Measurements from ENCODE around the gene OR10H3. TPM values are rescaled to one million over a fixed set of nuclear protein-coding genes. Genes with fewer than 3 reads are reported as not detected.
"Not testable (repeated sequence)": the region's sequence is repeated elsewhere in the genome, so short reads cannot be mapped to it uniquely, and the experiment has no call there.

Gene OR10H3
- not detected for total RNA-seq

DNA sequence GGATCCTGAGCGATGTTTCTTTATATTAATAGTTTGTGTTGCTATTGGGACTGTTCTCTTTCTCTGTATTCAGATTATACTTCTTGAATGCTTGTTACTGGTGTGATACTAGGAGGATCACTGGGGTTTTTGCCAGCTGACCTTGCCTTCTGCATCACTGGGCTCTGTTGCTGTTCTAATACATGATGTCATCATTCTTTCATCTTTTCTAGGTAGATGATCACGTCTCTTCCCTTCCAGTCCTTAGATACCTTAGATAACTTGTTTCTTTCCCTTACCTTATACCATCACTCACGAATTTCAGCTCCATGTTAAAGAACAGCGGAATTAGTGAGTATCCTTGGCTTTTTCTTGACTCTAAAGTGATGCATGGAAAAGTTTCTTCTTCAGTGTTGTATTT is at the start of gene OR10H3:
OR10H3 (plus strand) TSS at position 264 of the 400 bp plus-strand sequence. CDS start 3,408 bp downstream, outside the sequence.
- no peak for FAIRE-seq
- DNase-seq (ENCODE audit: low spot score in 2 of 2), result no peak

DNA sequence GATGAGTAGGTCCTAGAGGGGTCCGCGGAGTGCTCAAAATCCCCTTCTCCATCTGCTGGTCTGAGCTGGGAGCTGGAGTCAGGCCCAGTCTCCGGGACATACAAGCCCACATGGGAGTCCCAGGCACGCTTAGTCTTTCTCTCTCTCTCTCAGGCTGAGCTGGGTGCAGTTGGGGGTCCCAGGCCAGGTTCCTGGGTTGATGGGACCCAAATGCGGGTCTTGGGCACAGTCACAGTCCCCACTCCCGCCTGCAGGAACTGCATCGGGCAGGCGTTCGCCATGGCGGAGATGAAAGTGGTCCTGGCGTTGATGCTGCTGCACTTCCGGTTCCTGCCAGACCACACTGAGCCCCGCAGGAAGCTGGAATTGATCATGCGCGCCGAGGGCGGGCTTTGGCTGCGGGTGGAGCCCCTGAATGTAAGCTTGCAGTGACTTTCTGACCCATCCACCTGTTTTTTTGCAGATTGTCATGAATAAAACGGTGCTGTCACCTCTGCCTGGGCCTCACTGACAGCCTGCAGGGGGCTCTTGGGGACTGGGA is 41.1 kb upstream of the OR10H3 start:
- FAIRE-seq (no peak), DNase-seq (ENCODE audit: low spot score in 2 of 2) (no peak)

DNA sequence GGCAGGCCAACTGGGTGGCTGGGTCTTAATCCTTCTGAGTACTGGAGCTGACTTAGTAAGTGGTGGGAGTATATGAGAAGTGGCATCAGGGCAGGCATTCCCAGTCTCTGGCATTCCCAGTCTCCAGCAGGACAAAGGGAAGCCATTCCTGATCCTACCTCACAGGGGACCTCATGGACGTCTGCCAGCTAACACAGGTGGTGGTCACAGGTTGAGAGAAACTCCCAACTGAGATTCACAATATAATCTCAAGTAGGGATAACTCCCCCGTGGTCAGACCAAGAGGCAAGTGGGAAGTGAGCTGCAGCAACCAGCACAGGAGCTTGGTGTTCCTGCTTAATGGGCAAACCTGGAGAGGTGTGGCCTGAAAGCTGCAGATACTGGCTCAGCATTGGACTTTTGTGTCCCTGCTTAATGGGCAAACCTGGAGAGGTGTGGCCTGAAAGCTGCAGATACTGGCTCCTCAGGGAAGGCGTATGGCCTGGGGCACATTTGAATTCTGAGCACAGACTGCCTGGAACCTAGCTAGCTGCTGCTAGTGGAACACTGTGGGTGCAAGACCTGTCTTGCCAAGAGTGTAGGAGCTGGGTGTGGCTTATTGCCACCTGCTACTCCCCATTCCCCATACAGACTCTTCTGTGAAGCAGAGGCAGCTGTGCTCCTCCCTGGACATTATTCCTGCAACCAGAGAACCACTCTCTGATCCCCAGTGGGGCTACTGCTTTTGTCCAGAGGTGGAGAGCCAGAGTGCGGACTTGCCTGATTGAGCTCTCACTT is 35.8 kb upstream of the OR10H3 start:
- FAIRE-seq (no peak), DNase-seq (ENCODE audit: low spot score in 2 of 2) (no peak)

GRCh38 chr19:15702534-15702930 is 35.3 kb upstream of the OR10H3 start:
- no peak for FAIRE-seq
- no peak for DNase-seq (ENCODE audit: low spot score in 2 of 2)

- FAIRE-seq (no peak), DNase-seq (ENCODE audit: low spot score in 2 of 2) (no peak)
These were observed 23.1 kb upstream of the OR10H3 start for GRCh38 chr19:15714638-15715037.

GRCh38 chr19:15715642-15716041 is 22.1 kb upstream of the OR10H3 start:
- DNase-seq (ENCODE audit: low spot score in 2 of 2) (no peak), FAIRE-seq (no peak)

- FAIRE-seq, result no peak
- no peak for DNase-seq (ENCODE audit: low spot score in 2 of 2)
These were observed 20.0 kb upstream of the OR10H3 start for GRCh38 chr19:15717809-15718208.

DNA sequence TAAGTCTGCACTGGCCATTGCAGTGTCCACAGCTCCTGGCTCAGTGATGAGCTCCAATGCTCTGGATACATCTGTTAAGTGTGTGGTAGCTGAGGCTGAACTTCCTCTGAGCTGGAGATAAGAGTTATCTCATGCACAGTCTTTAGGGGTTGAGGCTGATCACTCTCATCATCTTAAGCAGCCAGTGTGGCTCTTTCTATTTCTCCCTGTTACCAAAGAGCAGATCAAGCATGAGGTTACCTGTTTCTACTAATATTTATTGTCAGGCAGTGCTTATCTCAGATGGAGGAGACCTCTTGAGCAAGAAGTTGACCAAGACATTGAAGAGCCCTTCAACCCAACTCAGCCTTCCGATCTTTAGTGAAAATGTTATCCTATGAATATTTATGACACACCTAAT is 16.5 kb upstream of the OR10H3 start:
- no peak for DNase-seq (ENCODE audit: low spot score in 2 of 2)
- FAIRE-seq, result no peak

- no peak for FAIRE-seq
- no peak for DNase-seq (ENCODE audit: low spot score in 2 of 2)
These were observed 14.8 kb upstream of the OR10H3 start for GRCh38 chr19:15722956-15723355.

DNA sequence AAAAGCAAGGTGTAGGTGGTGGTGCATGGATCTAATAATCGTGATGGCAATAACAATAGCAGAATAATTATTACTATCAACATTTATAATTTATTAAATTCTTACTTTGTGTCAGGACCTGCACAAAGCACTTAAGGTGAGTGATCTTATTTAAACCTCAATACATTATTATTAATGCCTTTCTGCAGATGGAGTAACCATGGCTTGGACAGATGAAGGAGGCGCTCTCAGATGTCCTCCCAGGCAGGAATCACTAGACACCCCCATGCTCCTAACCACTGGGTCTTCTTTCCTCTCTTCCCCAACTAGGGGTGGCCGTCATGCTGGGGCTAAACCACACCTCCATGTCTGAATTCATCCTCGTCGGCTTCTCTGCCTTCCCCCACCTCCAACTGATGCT is 10.1 kb upstream of the OR10H3 start, which contains the start of gene OR10H2:
OR10H2 (plus strand) TSS at position 301 of the 400 bp plus-strand sequence; CDS start at position 321, 20 bp downstream.
- no peak for FAIRE-seq

GRCh38 chr19:15730538-15730937 is 7.2 kb upstream of the OR10H3 start:
- no peak for DNase-seq (ENCODE audit: low spot score in 2 of 2)
- no peak for FAIRE-seq

More for the DNA sequence above, 10.1 kb upstream of the OR10H3 start, which contains the start of gene OR10H2:
- DNase-seq (ENCODE audit: low spot score in 2 of 2), result no peak

DNA sequence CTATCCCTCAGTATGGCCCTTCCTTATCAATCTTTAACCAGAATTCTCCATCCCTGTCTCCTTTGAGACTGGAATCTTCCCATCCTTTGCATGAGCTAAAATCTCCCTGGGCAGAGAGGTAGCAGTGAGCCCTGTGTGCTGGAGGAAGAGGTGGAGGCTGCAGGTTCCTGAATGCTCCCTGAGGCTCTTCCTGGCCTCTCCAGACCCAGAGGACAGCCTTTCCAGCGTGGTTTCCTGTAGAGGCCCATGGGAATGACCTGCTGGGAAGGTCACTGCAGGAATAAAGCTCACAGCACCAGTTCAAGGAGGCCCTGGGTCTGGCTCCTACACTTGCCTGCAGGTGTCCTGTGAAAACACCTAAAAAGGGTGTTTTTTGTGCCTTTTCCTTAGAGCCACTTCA is 5.4 kb upstream of the OR10H3 start:
- DNase-seq (ENCODE audit: low spot score in 2 of 2), result no peak
- FAIRE-seq, result no peak

DNA sequence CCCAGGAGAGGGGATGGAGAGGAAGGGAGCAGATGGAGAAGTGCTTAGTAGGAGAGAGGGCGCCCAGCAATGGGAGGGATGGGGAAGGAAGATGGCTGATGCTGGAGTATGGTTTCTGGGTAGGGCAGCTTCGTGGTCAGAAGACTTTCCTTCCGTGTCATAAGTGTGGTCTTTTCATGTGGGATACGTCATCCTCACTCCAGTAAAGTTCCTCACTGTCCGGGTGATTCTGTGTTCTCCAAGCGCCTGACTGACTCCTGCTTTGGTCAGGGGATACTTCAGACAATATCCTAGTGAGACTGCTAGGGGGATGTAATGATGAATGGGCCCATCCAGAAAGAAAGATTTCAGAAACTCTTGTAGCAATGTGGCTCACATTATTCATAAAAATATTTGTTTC is 3.9 kb upstream of the OR10H3 start:
- FAIRE-seq (no peak), DNase-seq (ENCODE audit: low spot score in 2 of 2) (no peak)

- no peak for DNase-seq (ENCODE audit: low spot score in 2 of 2)
- no peak for FAIRE-seq
These were observed 3.0 kb downstream of the OR10H3 start for GRCh38 chr19:15740785-15741184.

GRCh38 chr19:15748239-15748638 is 10.5 kb downstream of the OR10H3 start:
- no peak for FAIRE-seq
- no peak for DNase-seq (ENCODE audit: low spot score in 2 of 2)

DNA sequence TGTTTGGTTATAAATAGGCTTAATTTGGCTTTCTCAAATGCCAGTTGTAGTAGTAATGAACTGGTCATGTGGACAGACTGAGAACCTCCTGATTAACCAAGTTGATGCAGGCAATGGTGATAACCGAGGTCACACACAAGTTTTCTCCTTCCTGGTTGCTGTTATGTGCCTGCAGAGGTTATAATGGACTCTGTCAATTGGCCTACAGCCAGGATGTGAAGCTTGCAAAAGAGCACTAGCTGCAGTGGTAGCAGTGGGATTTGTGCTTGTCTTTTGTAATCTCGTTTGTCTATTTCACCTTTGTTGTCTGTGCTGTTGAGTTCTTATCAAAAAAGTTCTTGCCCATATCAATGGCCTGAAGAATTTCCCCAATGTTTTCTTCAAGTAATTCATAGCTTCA is 20.6 kb downstream of the OR10H3 start:
- FAIRE-seq, result no peak

GRCh38 chr19:15759962-15760565 is 22.3 kb downstream of the OR10H3 start:
- FAIRE-seq (no peak), DNase-seq (ENCODE audit: low spot score in 2 of 2) (no peak)

More for the DNA sequence above, 20.6 kb downstream of the OR10H3 start:
- no peak for DNase-seq (ENCODE audit: low spot score in 2 of 2)

- FAIRE-seq, result no peak
- DNase-seq (ENCODE audit: low spot score in 2 of 2), result no peak
These were observed 31.8 kb downstream of the OR10H3 start for GRCh38 chr19:15769586-15769985.

- not testable (repeated sequence) for FAIRE-seq; DNase-seq (ENCODE audit: low spot score in 2 of 2)
These were observed 36.4 kb downstream of the OR10H3 start for GRCh38 chr19:15774159-15774558.

DNA sequence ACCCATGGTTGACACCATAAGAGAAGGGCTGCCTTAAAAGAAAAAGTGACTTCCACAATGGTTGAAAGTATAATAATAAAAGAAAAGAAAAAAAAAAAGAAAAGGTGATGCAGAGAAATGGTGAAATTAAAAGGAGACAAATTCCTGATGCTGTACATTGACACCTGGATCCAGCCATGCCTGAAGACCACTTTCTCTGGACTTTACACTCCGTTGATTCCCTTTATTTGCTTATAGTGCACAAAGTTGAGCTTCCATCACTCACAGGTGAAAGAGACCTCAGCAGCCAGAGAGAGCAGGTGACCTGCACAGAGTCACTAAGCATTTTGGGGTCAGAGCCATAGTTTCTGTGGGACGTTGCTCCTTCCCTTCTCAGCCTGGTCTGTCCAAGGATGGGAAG is 37.5 kb downstream of the OR10H3 start:
- DNase-seq (ENCODE audit: low spot score in 2 of 2), result no peak
- no peak for FAIRE-seq

DNA sequence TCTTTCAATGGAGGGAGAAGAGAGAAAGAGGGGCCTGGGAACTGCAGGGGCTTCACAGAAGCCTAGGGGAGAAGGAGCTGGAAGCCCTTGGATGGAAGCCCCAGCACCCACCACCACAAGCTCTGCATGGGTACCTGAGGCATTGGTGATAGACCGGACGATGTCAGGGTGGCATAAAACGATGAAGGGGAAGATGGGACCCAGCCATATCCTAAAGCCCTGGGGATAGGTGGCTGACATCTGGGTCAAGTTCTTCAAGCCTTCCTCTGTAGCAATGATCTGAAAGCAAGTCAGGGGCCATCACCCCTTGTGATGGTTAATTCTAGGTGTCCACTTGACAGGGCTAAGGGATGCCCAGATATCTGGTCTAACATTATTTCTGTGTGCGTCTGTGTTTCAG is 38.5 kb downstream of the OR10H3 start:
- FAIRE-seq (no peak), DNase-seq (ENCODE audit: low spot score in 2 of 2) (no peak)

Measured in frontal cortex (tissue), 4 donors.